ENCODE results near the gene ZNF629.

- no peak for TF ChIP-seq REST (IDR thresholded peaks at IDR 0.05; ENCODE audit: insufficient read depth in 1 of 2, low read depth in 2 of 2, low read length in 2 of 2)
- no peak for TF ChIP-seq POLR2AphosphoS5 (IDR thresholded peaks at IDR 0.05; ENCODE audit: low read depth, low read length)
- no peak for TF ChIP-seq TAF1 (IDR thresholded peaks at IDR 0.05; ENCODE audit: borderline replicate concordance, insufficient read depth, low read length)
- TF ChIP-seq SIN3A (IDR thresholded peaks at IDR 0.05; ENCODE audit: borderline replicate concordance, insufficient read depth, low read length): no peak
These were observed 1.6 kb downstream of the ZNF629 start for GRCh38 chr16:30785126-30786106.

Data from PFSK-1 (cell line).